Prostate gland (tissue), 2 donors: ENCODE data around the gene FMNL3. TPM values are rescaled to one million over a fixed set of nuclear protein-coding genes. Genes with fewer than 3 reads are reported as not detected.

Source experiments
- DNase-seq: peaks from one replicate; pipeline ENCODE4 v3.0.0-alpha.2; 2019; ENCODE audit warnings: low spot score
- H3K27ac ChIP-seq, 2 donors: fragments of 200-600 bp; sonication (generic); 2 replicates each; pipeline ENCODE4 v1.5.1; 2017 to 2019
- H3K27me3 ChIP-seq: fragments of 200-600 bp; sonication (generic); replicated peaks from 2 replicates; pipeline ENCODE4 v1.5.1; 2019; ENCODE audit not compliant: insufficient read depth
- H3K36me3 ChIP-seq, 2 donors: fragments of 200-600 bp; sonication (generic); 1 replicate in 1 of 2; 2 replicates in 1 of 2; pipeline versions ENCODE4 v1.5.1 to v1.8.1; 2017 to 2019
- H3K4me1 ChIP-seq: fragments of 200-600 bp; sonication (generic); replicated peaks from 2 replicates; pipeline ENCODE4 v1.5.1; 2019
- H3K4me3 ChIP-seq, 2 donors: fragments of 200-600 bp; sonication (generic); 2 replicates each; pipeline ENCODE4 v1.5.1; 2017 to 2019
- H3K9me3 ChIP-seq: fragments of 200-600 bp; sonication (generic); 2 replicates; pipeline ENCODE4 v1.5.1; 2017
- CTCF ChIP-seq, 4 experiments: fragments of 200-600 bp in 2 of 4; fragments of 450-650 bp in 2 of 4; sonication (generic) in 2 of 4; IDR thresholded peaks; 1 replicate in 3 of 4; 2 replicates in 1 of 4; pipeline ENCODE4 v1.5.1; 2016 to 2019; ENCODE audit warnings: antibody characterized with exemption in 4 of 4, mild to moderate bottlenecking in 2 of 4, moderate library complexity in 2 of 4
- POLR2A ChIP-seq: fragments of 450-650 bp; IDR thresholded peaks from one replicate; pipeline ENCODE4 v1.6.1; 2016; ENCODE audit warnings: antibody characterized with exemption, mild to moderate bottlenecking
- POLR2AphosphoS5 ChIP-seq: sonication (generic); formaldehyde crosslinking; IDR thresholded peaks from one replicate; pipeline ENCODE4 v1.6.1; 2017; ENCODE audit warnings: antibody characterized with exemption
- WGBS: methylation state at CpG from one replicate; pipeline ENCODE4 v1.1.5; 2018; 5-methylcytosine and 5-hydroxymethylcytosine counted together
- intact Hi-C: fragments of 100-400 bp; cut with DNase I; formaldehyde crosslinking; loops from one replicate; pipeline ENCODE4 v1.14.2; 2022
- total RNA-seq, 2 donors: library from RNA; depleted of rRNA; stranded (reverse); fragments of >200 nt; gene quantifications; one replicate each; pipeline ENCODE4 v1.1.0, GENCODE V29; 2016

The FMNL3 gene
- total RNA-seq, 2 donors from 2014 or later = 4.5 to 52.9 TPM

- no peaks in the 10 kb centered on the region for H3K36me3 ChIP-seq
- no peaks in the 10 kb centered on the region for H3K4me1 ChIP-seq
- peak overlapping the region; percentile 69 to 73 for H3K27ac ChIP-seq
- no peaks in the 10 kb centered on the region for H3K27me3 ChIP-seq
- WGBS = 2% methylated on average over 43 of the region's 43 CpGs
- TF ChIP-seq POLR2A = no peak
- TF ChIP-seq POLR2AphosphoS5 = no peak
- H3K4me3 ChIP-seq = peak overlapping the region; percentile 46 to 61
- H3K9me3 ChIP-seq = no peaks in the 10 kb centered on the region
- no peak for DNase-seq
- intact Hi-C loops = loop anchor here (1.0 to 2.0 kb wide), 2 partner anchors 34 to 62 kb away; no protein-coding TSS in a partner anchor
Observed at GRCh38 chr12:49706351-49707127, 666 bp downstream of the FMNL3 start.

GRCh38 chr12:49705479-49706134, 1.6 kb downstream of the FMNL3 start:
- intact Hi-C loops = loop anchor here (2.0 kb wide), 1 partner anchor 33 kb away; no protein-coding TSS in a partner anchor
- Histone ChIP-seq H3K27ac (peak overlapping the region; percentile 69 to 73), H3K9me3 (no peaks in the 10 kb centered on the region), H3K36me3 (no peaks in the 10 kb centered on the region), H3K27me3 (no peaks in the 10 kb centered on the region), H3K4me3 (peak overlapping the region in 1 of 2 donors; percentile 61), H3K4me1 (no peaks in the 10 kb centered on the region)
- DNase-seq = no peak
- WGBS = 55% methylated on average over 10 of the region's 10 CpGs
- no peak for TF ChIP-seq CTCF (IDR thresholded peaks at IDR 0.05)
- TF ChIP-seq POLR2AphosphoS5 = no peak
- no peak for TF ChIP-seq POLR2A

- Histone ChIP-seq H3K27me3 (no peaks in the 10 kb centered on the region), H3K27ac (no peak overlapping the region), H3K4me3 (no peak overlapping the region), H3K4me1 (no peaks in the 10 kb centered on the region), H3K36me3 (no peaks in the 10 kb centered on the region), H3K9me3 (no peaks in the 10 kb centered on the region)
- intact Hi-C loops = no loop called here
- DNase-seq = no peak
- TF ChIP-seq POLR2A (no peak), CTCF (IDR thresholded peaks at IDR 0.05) (no peak), POLR2AphosphoS5 (no peak)
- 77% methylated on average over 3 of the region's 3 CpGs for WGBS
Observed at GRCh38 chr12:49703647-49704137, 3.5 kb downstream of the FMNL3 start.

- H3K4me1 ChIP-seq = no peaks in the 10 kb centered on the region
- H3K4me3 ChIP-seq = no peak overlapping the region
Observed at GRCh38 chr12:49702676-49703215, 4.5 kb downstream of the FMNL3 start.

More at GRCh38 chr12:49702676-49703215, 4.5 kb downstream of the FMNL3 start:
- no peak for DNase-seq
- H3K36me3 ChIP-seq = no peaks in the 10 kb centered on the region
- intact Hi-C loops = no loop called here
- no peak overlapping the region for H3K27ac ChIP-seq
- no peaks in the 10 kb centered on the region for H3K27me3 ChIP-seq
- H3K9me3 ChIP-seq = no peaks in the 10 kb centered on the region
- no peak for TF ChIP-seq CTCF (IDR thresholded peaks at IDR 0.05)
- no peak for TF ChIP-seq POLR2A
- TF ChIP-seq POLR2AphosphoS5 = no peak
